Muscle of leg (tissue), 16 donors: Measurements from ENCODE around the gene ANKRD18A. TPM values are rescaled to one million over a fixed set of nuclear protein-coding genes. Genes with fewer than 3 reads are reported as not detected.

Experiments used
- DNase-seq: peaks from one replicate; pipeline ENCODE4 v3.0.0; 2013
- H3K27ac ChIP-seq: one replicate; pipeline ENCODE4 v1.5.1; 2013; ENCODE audit warnings: mild to moderate bottlenecking, low read length, control low read depth
- H3K27me3 ChIP-seq: one replicate; pipeline ENCODE4 v1.6.1; 2013; ENCODE audit warnings: low read length; ENCODE audit not compliant: control insufficient read depth, insufficient read depth
- H3K36me3 ChIP-seq: one replicate; pipeline ENCODE4 v1.6.1; 2013; ENCODE audit warnings: low read length; ENCODE audit not compliant: control insufficient read depth, insufficient read depth
- H3K4me1 ChIP-seq: one replicate; pipeline ENCODE4 v1.6.1; 2013; ENCODE audit warnings: low read length; ENCODE audit not compliant: control insufficient read depth, insufficient read depth
- H3K4me3 ChIP-seq: one replicate; pipeline ENCODE4 v1.5.1; 2013; ENCODE audit warnings: low read length, control low read depth
- H3K9me3 ChIP-seq: replicated peaks from 2 replicates; pipeline ENCODE4 v1.6.1; 2013; ENCODE audit warnings: low read depth, low read length; ENCODE audit not compliant: control insufficient read depth
- WGBS: methylation state at CpG from one replicate; pipeline ENCODE4 v1.1.5; 2013; ENCODE audit warnings: missing lambda C conversion rate; ENCODE audit not compliant: insufficient coverage; 5-methylcytosine and 5-hydroxymethylcytosine counted together
- long read RNA-seq, 11 donors: transcript quantifications; one replicate each; lab custom pipeline, GENCODE V29; 2026
- polyA plus RNA-seq, 8 donors: library from polyadenylated mRNA; unstranded; fragments of 120-200 nt; gene quantifications; one replicate each; pipeline versions ENCODE4 v1.2.1 to v1.2.3, GENCODE V29; 2013; ENCODE audit warnings: inconsistent platforms in 1 of 8, low replicate concordance in 1 of 8; ENCODE audit not compliant: insufficient read length in 8 of 8, insufficient read depth in 1 of 8
- total RNA-seq: library from RNA; stranded (reverse); fragments of 120-200 nt; gene quantifications from one replicate; pipeline ENCODE4 v1.2.4, GENCODE V29; 2013

ANKRD18A gene
- total RNA-seq, result 0.75 TPM
- polyA plus RNA-seq, result under 1 TPM in 6 of 8 donors, not detected in 2; 0.04 to 0.81 (median 0.17) TPM
- long read RNA-seq, donor 1, result 0 reads
- long read RNA-seq, donor 2, result 0 reads
- long read RNA-seq, donor 3, result 0 reads
- long read RNA-seq, donor 4, result 0 reads
- long read RNA-seq, donor 5, result 0 reads
- long read RNA-seq, donor 6, result 0 reads
- long read RNA-seq, donor 7, result 0 reads
- long read RNA-seq, donor 8, result 0 reads
- long read RNA-seq, donor 9, result 0 reads
- long read RNA-seq, donor 10, result 0 reads
- long read RNA-seq, donor 11, result 0 reads

DNA sequence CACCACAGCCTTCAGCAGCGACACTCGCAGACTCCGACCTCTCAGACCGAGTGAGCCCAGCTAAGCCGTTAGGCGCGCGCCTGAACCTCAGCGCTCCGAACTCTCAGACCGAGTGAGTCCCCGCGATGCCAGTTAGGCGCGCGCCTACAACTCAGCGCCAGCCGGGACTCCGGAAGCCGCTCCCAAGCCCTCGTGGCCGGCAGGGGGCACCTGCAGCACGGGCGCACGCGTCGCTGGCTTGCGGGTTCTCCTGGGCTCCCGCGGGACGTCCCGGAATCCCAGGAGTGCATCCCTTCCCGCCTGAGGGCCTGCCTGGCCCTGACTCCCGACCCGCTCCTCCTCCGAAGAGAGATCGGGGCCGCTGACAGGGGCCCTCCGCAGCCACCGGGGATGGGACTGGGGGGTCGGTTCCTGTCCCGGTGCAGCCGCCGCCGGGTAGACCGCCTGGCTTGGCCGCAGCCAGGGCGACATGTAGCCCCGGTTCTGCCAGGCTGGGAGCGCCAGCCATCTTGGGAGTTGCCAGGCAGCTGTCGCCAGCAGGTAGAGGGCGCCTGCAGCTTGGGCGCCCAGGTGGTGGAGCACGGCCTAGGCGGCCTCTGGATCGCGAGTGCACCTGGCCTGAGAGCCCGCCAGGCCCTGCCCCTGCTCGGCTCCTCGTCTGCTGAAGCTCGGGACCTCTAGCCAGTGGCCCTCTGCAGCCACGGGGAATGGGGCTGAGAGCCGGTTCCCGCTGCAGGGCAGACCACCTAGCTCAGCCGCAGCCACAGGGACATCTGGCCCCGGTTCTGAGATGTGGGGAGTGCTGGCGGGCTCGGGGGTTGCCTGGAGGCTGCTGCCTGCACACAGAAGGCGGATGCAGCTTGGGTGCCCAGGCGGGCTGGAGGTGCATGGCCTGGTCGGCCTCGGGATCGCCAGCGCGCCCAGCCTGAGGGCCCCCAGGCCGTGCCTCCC, at the start of gene ANKRD18A:
Gene ANKRD18A (minus strand): TSS at position 114 of the 951 bp plus-strand sequence. CDS start 311 bp downstream, outside the sequence.
- no peak within 1 kb of the TSS for H3K27ac ChIP-seq
- peaks cover 5% of the 10 kb centered on the region for H3K9me3 ChIP-seq
- H3K27me3 ChIP-seq, result peaks cover 43% of the 10 kb centered on the region
- peaks cover 21% of the 10 kb centered on the region for H3K4me1 ChIP-seq
- peak; percentile 42 for DNase-seq
- no peaks in the 10 kb centered on the region for H3K36me3 ChIP-seq
- H3K4me3 ChIP-seq, result peak within 1 kb of the TSS; percentile 24
- under 1% methylated on average over 72 of the region's 76 CpGs for WGBS

DNA sequence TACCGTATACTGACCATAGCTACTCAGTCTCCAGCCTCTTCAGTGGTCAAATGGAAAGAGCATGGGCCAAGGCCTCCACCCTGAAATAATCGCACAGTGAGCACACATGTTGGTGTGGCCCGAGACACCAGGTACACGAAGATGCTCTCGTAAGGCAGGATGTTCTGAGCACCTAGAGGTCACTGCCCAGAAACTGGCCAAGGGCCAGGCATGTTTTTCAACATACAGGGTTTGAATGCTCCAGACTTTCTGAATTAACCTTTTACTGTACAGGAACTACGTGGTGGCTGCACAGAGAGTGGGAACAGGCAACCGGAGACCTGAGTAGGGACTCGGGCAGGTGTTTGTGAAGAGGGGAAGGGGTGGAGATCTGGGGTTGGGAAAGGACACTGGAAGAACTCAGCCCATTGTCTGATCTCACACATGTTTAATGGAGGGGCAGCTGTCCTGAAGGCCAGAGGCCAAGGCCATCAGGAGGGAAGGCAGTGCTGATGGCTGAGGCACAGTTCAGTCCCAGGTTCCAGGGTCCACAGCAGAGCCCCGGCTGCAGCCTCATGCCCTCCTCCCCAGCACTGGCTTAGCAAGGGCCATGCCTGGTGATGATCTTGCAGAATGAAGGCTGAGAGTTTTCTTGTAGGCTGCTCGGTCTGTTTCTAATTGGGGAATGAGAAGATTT, 48.5 kb upstream of the ANKRD18A start:
- Histone ChIP-seq H3K9me3 (no peaks in the 10 kb centered on the region), H3K36me3 (no peaks in the 10 kb centered on the region), H3K27ac (no peak overlapping the region), H3K27me3 (no peaks in the 10 kb centered on the region), H3K4me1 (peaks cover 14% of the 10 kb centered on the region), H3K4me3 (no peak overlapping the region)
- WGBS, result 86% methylated on average over 7 of the region's 10 CpGs
- no peak for DNase-seq

- Histone ChIP-seq H3K4me1 (no peaks in the 10 kb centered on the region), H3K4me3 (no peak overlapping the region), H3K27ac (no peak overlapping the region), H3K9me3 (no peaks in the 10 kb centered on the region), H3K36me3 (no peaks in the 10 kb centered on the region), H3K27me3 (no peaks in the 10 kb centered on the region)
- whole genome bisulfite sequencing, result no CpG with 5 or more reads among the region's 8 CpGs
- DNase-seq, result peak; percentile 40
These were observed 42.6 kb upstream of the ANKRD18A start for GRCh38 chr9:38662763-38663593.

GRCh38 chr9:38659538-38659937, 39.1 kb upstream of the ANKRD18A start:
- H3K4me3 ChIP-seq, result no peak overlapping the region
- H3K27ac ChIP-seq, result no peak overlapping the region
- WGBS, result no CpG with 5 or more reads among the region's 7 CpGs
- H3K9me3 ChIP-seq, result no peaks in the 10 kb centered on the region
- no peaks in the 10 kb centered on the region for H3K4me1 ChIP-seq
- DNase-seq, result no peak
- H3K36me3 ChIP-seq, result no peaks in the 10 kb centered on the region
- no peaks in the 10 kb centered on the region for H3K27me3 ChIP-seq

- no peak overlapping the region for H3K4me3 ChIP-seq
- no peaks in the 10 kb centered on the region for H3K9me3 ChIP-seq
- 65% methylated on average over 3 of the region's 5 CpGs for WGBS
- no peak overlapping the region for H3K27ac ChIP-seq
- no peak for DNase-seq
- H3K36me3 ChIP-seq, result no peaks in the 10 kb centered on the region
- H3K4me1 ChIP-seq, result peaks cover 2% of the 10 kb centered on the region
- no peaks in the 10 kb centered on the region for H3K27me3 ChIP-seq
These were observed 36.5 kb upstream of the ANKRD18A start for GRCh38 chr9:38656896-38657295.

DNA sequence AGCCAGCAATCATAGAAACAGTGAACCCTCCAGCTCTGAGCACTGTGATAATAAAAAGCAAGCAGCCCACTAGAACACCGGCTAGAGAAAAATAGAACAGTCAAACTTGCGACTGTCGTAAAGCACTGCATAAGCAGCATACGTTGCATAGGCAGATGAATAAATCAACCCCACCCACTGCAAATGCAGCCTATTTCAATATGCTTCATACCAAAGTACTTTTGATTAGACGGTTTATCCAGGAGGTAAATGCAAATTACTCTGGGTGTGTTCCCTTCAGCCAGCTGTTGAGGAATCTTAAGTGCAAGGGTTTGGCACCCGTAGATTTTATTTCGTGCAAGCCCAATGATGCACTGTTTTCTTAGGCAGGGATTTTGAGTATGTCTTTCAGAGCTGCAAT, 32.1 kb upstream of the ANKRD18A start:
- Histone ChIP-seq H3K4me3 (no peak overlapping the region), H3K36me3 (no peaks in the 10 kb centered on the region), H3K4me1 (peaks cover 2% of the 10 kb centered on the region), H3K9me3 (no peaks in the 10 kb centered on the region), H3K27me3 (no peaks in the 10 kb centered on the region), H3K27ac (no peak overlapping the region)
- WGBS, result 66% methylated on average over 2 of the region's 7 CpGs
- DNase-seq, result no peak

DNA sequence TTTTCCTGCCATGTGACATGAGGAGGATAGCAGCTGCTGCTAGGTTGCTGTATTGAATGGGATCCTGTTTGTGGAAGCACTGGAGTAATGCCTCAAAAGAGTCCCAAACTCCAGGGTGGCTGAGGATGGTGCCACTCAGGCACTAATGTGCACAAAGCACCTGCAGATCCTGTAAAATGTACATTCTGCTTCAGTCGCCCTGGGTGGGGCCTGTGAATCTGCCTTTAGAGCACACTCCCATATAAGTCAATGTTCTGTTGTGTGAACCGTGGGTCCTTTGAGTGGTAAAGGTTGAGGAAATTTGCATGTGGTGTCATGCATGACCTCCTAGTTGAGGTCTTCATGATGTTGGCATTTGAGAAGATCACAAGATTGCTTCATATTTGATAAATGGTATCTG, 31.6 kb upstream of the ANKRD18A start:
- no peaks in the 10 kb centered on the region for H3K36me3 ChIP-seq
- no peak overlapping the region for H3K4me3 ChIP-seq
- H3K27ac ChIP-seq, result no peak overlapping the region
- peaks cover 2% of the 10 kb centered on the region for H3K4me1 ChIP-seq
- 83% methylated on average over 1 of the region's 2 CpGs for WGBS
- no peak for DNase-seq
- H3K27me3 ChIP-seq, result no peaks in the 10 kb centered on the region
- no peaks in the 10 kb centered on the region for H3K9me3 ChIP-seq

- Histone ChIP-seq H3K4me3 (no peak overlapping the region), H3K27me3 (no peaks in the 10 kb centered on the region), H3K36me3 (no peaks in the 10 kb centered on the region), H3K27ac (no peak overlapping the region), H3K4me1 (peaks cover 2% of the 10 kb centered on the region), H3K9me3 (no peaks in the 10 kb centered on the region)
- DNase-seq, result no peak
- WGBS, result 60% methylated on average over 6 of the region's 8 CpGs
These were observed 31.1 kb upstream of the ANKRD18A start for GRCh38 chr9:38651400-38652042.

- Histone ChIP-seq H3K4me1 (peaks cover 2% of the 10 kb centered on the region), H3K27ac (no peak overlapping the region), H3K36me3 (no peaks in the 10 kb centered on the region), H3K9me3 (no peaks in the 10 kb centered on the region), H3K4me3 (no peak overlapping the region), H3K27me3 (no peaks in the 10 kb centered on the region)
- WGBS, result 87% methylated on average over 3 of the region's 8 CpGs
- DNase-seq, result no peak
These were observed 30.2 kb upstream of the ANKRD18A start for GRCh38 chr9:38650564-38650963.
